Measurements from ENCODE around the gene PPP2R2B. TPM values are rescaled to one million over a fixed set of nuclear protein-coding genes. Genes with fewer than 3 reads are reported as not detected.
A peak's percentile ranks its signal among the peaks of the same experiment; 100 is the strongest.

The PPP2R2B gene
- total RNA-seq, 1 experiment from 2014 or later = not detected

DNA sequence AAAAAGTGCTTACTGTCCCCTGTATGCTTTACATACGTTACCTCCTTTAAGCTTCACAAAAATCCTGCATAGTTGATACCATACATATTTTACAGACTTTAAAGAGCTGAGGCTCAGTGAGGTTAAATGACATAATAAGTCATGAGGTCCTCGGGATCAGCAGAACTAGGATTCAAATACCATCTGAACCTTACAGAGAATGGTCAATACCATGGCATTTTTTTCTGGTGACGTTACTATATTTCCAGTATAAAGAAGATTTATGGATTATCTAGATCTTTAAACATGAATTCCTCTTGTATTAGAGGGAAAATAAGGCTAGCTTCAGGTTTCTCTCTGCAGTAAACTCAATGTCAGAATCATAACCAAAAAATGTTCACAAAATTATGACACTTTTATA, 208.9 kb downstream of the PPP2R2B start:
- CTCF ChIA-PET = no interaction called here
- Histone ChIP-seq H3F3A (ENCODE audit: low read length, unreplicated experiment) (no peaks in the 10 kb centered on the region), H3K4me3 (ENCODE audit: low read length) (no peak overlapping the region), H3K4me1 (ENCODE audit: insufficient read depth, low read length) (no peaks in the 10 kb centered on the region), H3K9me3 (ENCODE audit: low read length) (no peaks in the 10 kb centered on the region), H3K79me2 (ENCODE audit: low read length) (no peaks in the 10 kb centered on the region), H3K9me2 (replicated peaks; ENCODE audit: low read length) (no peaks in the 10 kb centered on the region), H3K27ac (ENCODE audit: low read length) (no peak overlapping the region), H3K36me3 (ENCODE audit: low read depth, low read length) (no peaks in the 10 kb centered on the region), H2AFZ (ENCODE audit: low read length) (no peak overlapping the region), H4K20me1 (ENCODE audit: low read length) (no peaks in the 10 kb centered on the region), H3K4me2 (ENCODE audit: low read length) (no peak overlapping the region), H3K27me3 (ENCODE audit: low read length) (peaks cover 48% of the 10 kb centered on the region), H3K9ac (ENCODE audit: low read length) (no peak overlapping the region)
- POLR2A ChIA-PET (ENCODE audit: unreplicated experiment) = no interaction called here
- no TSS peak for BruUV-seq (replicated peaks)
- intact Hi-C loops (cut with micrococcal nuclease) = no loop called here
- no peak for DNase-seq
- no peak for ATAC-seq
- TF ChIP-seq EZH2phosphoT487 (IDR thresholded peaks at IDR 0.05; ENCODE audit: borderline replicate concordance, low read length) (no peak), EZH2 (IDR thresholded peaks at IDR 0.05; ENCODE audit: low read length, unreplicated experiment) (no peak)
- TF ChIP-seq, protein P1, sequence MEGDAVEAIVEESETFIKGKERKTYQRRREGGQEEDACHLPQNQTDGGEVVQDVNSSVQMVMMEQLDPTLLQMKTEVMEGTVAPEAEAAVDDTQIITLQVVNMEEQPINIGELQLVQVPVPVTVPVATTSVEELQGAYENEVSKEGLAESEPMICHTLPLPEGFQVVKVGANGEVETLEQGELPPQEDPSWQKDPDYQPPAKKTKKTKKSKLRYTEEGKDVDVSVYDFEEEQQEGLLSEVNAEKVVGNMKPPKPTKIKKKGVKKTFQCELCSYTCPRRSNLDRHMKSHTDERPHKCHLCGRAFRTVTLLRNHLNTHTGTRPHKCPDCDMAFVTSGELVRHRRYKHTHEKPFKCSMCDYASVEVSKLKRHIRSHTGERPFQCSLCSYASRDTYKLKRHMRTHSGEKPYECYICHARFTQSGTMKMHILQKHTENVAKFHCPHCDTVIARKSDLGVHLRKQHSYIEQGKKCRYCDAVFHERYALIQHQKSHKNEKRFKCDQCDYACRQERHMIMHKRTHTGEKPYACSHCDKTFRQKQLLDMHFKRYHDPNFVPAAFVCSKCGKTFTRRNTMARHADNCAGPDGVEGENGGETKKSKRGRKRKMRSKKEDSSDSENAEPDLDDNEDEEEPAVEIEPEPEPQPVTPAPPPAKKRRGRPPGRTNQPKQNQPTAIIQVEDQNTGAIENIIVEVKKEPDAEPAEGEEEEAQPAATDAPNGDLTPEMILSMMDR (conservative IDR thresholded peaks at IDR 0.05; ENCODE audit: low read depth, low read length) = no peak

DNA sequence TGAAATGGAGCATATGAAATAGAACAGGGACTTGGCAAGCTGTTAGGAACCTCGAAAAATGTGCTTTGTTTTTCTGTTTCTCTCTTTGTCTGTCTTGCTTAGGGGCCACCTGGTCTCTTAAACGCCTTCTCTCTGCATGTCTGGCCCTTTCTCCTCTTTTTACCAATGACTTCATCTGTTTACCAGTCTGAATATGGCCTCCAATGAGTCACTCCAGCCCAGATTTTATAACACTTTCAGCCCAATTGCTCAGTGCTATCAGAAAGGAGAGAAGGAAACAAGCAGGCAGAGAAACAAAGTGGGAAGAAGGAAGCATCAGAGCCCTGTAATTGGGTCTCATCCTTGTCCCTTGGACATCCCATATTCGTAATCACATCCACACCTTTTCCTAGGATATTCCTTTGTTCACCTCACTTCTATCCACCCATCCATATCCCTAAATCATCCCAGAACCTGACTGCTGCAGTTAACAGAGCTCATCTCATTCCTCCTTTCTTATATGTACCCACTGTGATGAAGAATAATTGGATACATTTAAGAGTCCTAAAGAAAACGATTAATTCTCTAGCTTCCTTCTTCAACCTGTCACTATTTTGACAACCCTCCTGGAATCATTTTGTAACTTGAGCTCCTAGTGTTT, 210.8 kb downstream of the PPP2R2B start:
- Histone ChIP-seq H2AFZ (ENCODE audit: low read length) (no peak overlapping the region), H3K27ac (ENCODE audit: low read length) (no peak overlapping the region), H3K9me3 (ENCODE audit: low read length) (no peaks in the 10 kb centered on the region), H3K36me3 (ENCODE audit: low read depth, low read length) (no peaks in the 10 kb centered on the region), H3K9me2 (replicated peaks; ENCODE audit: low read length) (no peaks in the 10 kb centered on the region), H3K79me2 (ENCODE audit: low read length) (no peaks in the 10 kb centered on the region), H4K20me1 (ENCODE audit: low read length) (no peaks in the 10 kb centered on the region), H3K4me1 (ENCODE audit: insufficient read depth, low read length) (no peaks in the 10 kb centered on the region), H3K27me3 (ENCODE audit: low read length) (peaks cover 45% of the 10 kb centered on the region), H3F3A (ENCODE audit: low read length, unreplicated experiment) (no peaks in the 10 kb centered on the region), H3K4me3 (ENCODE audit: low read length) (no peak overlapping the region), H3K9ac (ENCODE audit: low read length) (no peak overlapping the region), H3K4me2 (ENCODE audit: low read length) (no peak overlapping the region; the same call in 1 of the 2 replicates)
- DNase-seq (peak; percentile 52), ATAC-seq (peak; percentile 82)
- CTCF ChIA-PET = no interaction called here
- no TSS peak for BruUV-seq (replicated peaks)
- POLR2A ChIA-PET (ENCODE audit: unreplicated experiment) = no interaction called here
- intact Hi-C loops (cut with micrococcal nuclease) = no loop called here
- TF ChIP-seq EZH2phosphoT487 (IDR thresholded peaks at IDR 0.05; ENCODE audit: borderline replicate concordance, low read length) = no peak
- no peak for TF ChIP-seq EZH2 (IDR thresholded peaks at IDR 0.05; ENCODE audit: low read length, unreplicated experiment)
- TF ChIP-seq, protein P1 (conservative IDR thresholded peaks at IDR 0.05; ENCODE audit: low read depth, low read length) = no peak

DNA sequence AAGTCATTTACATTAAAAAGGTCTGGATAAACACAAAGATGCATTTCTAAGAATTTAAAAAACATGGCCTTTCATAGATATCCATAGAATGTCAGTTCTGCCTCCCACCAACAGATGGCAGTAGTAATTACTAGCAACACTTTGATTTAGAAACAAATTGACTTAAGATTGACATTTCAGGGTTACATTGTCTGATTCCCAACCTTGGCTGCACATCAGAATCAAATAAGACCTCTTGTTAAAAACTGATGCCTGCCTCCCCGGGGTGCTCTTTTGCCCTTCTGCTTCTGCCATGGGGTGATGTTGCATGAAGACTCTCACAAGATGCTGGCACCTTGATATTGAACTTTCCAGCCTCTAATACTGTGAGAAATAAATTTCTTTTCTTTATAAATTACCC, 216.3 kb downstream of the PPP2R2B start:
- Histone ChIP-seq H3K4me3 (ENCODE audit: low read length) (no peak overlapping the region), H3K36me3 (ENCODE audit: low read depth, low read length) (no peaks in the 10 kb centered on the region), H4K20me1 (ENCODE audit: low read length) (no peaks in the 10 kb centered on the region), H3K27me3 (ENCODE audit: low read length) (peaks cover 46% of the 10 kb centered on the region), H3K79me2 (ENCODE audit: low read length) (no peaks in the 10 kb centered on the region), H2AFZ (ENCODE audit: low read length) (no peak overlapping the region), H3K4me2 (ENCODE audit: low read length) (no peak overlapping the region), H3K9me2 (replicated peaks; ENCODE audit: low read length) (no peaks in the 10 kb centered on the region), H3K9me3 (ENCODE audit: low read length) (no peaks in the 10 kb centered on the region), H3F3A (ENCODE audit: low read length, unreplicated experiment) (no peaks in the 10 kb centered on the region), H3K9ac (ENCODE audit: low read length) (no peak overlapping the region), H3K27ac (ENCODE audit: low read length) (no peak overlapping the region), H3K4me1 (ENCODE audit: insufficient read depth, low read length) (no peaks in the 10 kb centered on the region)
- BruUV-seq (replicated peaks) = no TSS peak
- DNase-seq = peak; percentile 74
- intact Hi-C loops (cut with micrococcal nuclease) = loop anchor here (1.0 kb wide), 1 partner anchor 304 kb away; no protein-coding TSS in a partner anchor
- CTCF ChIA-PET = no interaction called here
- ATAC-seq = no peak
- POLR2A ChIA-PET (ENCODE audit: unreplicated experiment) = no interaction called here
- TF ChIP-seq EZH2 (IDR thresholded peaks at IDR 0.05; ENCODE audit: low read length, unreplicated experiment) = no peak
- no peak for TF ChIP-seq EZH2phosphoT487 (IDR thresholded peaks at IDR 0.05; ENCODE audit: borderline replicate concordance, low read length)
- TF ChIP-seq, protein P1 (conservative IDR thresholded peaks at IDR 0.05; ENCODE audit: low read depth, low read length) = peak; percentile 89

Data from PC-3 (cell line).